Erythroblast (primary cell): ENCODE measurements around the gene USE1.

Experiments used
- GATA1 ChIP-seq: IDR thresholded peaks from 2 replicates; pipeline ENCODE4 v1.6.1; 2011; ENCODE audit warnings: low read depth, mild to moderate bottlenecking, control low read depth, low read length, moderate library complexity
- POLR2A ChIP-seq: IDR thresholded peaks from 2 replicates; pipeline ENCODE4 v1.6.1; 2011; ENCODE audit warnings: mild to moderate bottlenecking, low read length

GRCh38 chr19:17268754-17269153 lies 53.6 kb downstream of the USE1 start:
- TF ChIP-seq POLR2A, result no peak
- TF ChIP-seq GATA1, result no peak
